Measurements from ENCODE around the gene SUFU. TPM values are rescaled to one million over a fixed set of nuclear protein-coding genes. Genes with fewer than 3 reads are reported as not detected.

The SUFU gene
- total and polyA plus RNA-seq, 2 of the 13 experiments (the other 11 are each of a cell fraction or from before 2014, with no cell fraction given): 2.9 to 5.5 TPM

DNA sequence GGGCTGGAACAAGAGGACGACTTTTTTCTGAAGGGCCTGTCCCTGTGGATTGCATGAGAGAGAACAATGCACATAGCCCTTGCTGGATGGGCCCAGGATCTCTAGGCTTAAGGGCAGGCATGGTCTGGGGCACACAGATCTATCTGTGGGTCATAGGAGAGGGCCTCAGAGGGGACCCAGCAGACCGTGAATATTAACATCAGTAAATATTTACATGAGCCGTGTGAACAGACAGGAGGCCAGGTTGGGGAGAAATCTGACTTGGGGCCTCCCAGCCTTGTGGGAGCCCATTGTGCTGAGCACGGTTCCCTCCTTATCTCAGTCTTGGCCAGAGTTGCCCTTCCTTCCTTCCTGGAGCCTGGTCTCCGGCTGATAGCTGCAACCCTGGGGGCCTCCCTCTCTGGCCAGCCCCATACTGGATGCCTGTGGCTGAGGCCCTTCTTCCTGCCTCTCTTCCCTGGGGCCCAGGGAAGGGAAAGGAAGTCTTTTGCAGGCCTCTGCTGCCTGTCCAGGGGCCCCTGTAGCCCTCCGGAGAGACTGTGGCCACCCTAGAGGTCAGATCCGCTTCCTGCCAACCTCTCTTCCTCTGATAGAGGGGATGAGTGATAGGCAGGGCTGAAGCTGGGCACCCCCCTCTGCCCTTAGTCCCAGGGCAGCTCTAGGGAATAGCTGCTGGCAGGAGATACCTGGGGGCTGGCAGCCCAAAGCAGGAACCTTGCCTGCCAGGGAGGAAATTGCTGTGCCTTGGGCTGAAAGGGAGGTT is 96.0 kb downstream of the SUFU start (continued):
- TF ChIP-seq, protein P1, sequence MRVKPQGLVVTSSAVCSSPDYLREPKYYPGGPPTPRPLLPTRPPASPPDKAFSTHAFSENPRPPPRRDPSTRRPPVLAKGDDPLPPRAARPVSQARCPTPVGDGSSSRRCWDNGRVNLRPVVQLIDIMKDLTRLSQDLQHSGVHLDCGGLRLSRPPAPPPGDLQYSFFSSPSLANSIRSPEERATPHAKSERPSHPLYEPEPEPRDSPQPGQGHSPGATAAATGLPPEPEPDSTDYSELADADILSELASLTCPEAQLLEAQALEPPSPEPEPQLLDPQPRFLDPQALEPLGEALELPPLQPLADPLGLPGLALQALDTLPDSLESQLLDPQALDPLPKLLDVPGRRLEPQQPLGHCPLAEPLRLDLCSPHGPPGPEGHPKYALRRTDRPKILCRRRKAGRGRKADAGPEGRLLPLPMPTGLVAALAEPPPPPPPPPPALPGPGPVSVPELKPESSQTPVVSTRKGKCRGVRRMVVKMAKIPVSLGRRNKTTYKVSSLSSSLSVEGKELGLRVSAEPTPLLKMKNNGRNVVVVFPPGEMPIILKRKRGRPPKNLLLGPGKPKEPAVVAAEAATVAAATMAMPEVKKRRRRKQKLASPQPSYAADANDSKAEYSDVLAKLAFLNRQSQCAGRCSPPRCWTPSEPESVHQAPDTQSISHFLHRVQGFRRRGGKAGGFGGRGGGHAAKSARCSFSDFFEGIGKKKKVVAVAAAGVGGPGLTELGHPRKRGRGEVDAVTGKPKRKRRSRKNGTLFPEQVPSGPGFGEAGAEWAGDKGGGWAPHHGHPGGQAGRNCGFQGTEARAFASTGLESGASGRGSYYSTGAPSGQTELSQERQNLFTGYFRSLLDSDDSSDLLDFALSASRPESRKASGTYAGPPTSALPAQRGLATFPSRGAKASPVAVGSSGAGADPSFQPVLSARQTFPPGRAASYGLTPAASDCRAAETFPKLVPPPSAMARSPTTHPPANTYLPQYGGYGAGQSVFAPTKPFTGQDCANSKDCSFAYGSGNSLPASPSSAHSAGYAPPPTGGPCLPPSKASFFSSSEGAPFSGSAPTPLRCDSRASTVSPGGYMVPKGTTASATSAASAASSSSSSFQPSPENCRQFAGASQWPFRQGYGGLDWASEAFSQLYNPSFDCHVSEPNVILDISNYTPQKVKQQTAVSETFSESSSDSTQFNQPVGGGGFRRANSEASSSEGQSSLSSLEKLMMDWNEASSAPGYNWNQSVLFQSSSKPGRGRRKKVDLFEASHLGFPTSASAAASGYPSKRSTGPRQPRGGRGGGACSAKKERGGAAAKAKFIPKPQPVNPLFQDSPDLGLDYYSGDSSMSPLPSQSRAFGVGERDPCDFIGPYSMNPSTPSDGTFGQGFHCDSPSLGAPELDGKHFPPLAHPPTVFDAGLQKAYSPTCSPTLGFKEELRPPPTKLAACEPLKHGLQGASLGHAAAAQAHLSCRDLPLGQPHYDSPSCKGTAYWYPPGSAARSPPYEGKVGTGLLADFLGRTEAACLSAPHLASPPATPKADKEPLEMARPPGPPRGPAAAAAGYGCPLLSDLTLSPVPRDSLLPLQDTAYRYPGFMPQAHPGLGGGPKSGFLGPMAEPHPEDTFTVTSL (CRISPR knock-in tag; IDR thresholded peaks at IDR 0.05; ENCODE audit: borderline replicate concordance): no peak
- no peak for TF ChIP-seq PHB2 (IDR thresholded peaks at IDR 0.05; ENCODE audit: partially characterized antibody)
- 0 out of 2 replicates have a peak, but pooled peaks have one; percentile 44 for TF ChIP-seq ZBTB7A (CRISPR knock-in tag; IDR thresholded peaks at IDR 0.05)
- no peak for TF ChIP-seq TOPORS (CRISPR knock-in tag; IDR thresholded peaks at IDR 0.05)
- TF ChIP-seq ZNF678 (CRISPR knock-in tag; IDR thresholded peaks at IDR 0.05): no peak
- TF ChIP-seq RBM39 (IDR thresholded peaks at IDR 0.05; ENCODE audit: low read depth, low read length, poor library complexity, severe bottlenecking): no peak
- TF ChIP-seq, protein P2, sequence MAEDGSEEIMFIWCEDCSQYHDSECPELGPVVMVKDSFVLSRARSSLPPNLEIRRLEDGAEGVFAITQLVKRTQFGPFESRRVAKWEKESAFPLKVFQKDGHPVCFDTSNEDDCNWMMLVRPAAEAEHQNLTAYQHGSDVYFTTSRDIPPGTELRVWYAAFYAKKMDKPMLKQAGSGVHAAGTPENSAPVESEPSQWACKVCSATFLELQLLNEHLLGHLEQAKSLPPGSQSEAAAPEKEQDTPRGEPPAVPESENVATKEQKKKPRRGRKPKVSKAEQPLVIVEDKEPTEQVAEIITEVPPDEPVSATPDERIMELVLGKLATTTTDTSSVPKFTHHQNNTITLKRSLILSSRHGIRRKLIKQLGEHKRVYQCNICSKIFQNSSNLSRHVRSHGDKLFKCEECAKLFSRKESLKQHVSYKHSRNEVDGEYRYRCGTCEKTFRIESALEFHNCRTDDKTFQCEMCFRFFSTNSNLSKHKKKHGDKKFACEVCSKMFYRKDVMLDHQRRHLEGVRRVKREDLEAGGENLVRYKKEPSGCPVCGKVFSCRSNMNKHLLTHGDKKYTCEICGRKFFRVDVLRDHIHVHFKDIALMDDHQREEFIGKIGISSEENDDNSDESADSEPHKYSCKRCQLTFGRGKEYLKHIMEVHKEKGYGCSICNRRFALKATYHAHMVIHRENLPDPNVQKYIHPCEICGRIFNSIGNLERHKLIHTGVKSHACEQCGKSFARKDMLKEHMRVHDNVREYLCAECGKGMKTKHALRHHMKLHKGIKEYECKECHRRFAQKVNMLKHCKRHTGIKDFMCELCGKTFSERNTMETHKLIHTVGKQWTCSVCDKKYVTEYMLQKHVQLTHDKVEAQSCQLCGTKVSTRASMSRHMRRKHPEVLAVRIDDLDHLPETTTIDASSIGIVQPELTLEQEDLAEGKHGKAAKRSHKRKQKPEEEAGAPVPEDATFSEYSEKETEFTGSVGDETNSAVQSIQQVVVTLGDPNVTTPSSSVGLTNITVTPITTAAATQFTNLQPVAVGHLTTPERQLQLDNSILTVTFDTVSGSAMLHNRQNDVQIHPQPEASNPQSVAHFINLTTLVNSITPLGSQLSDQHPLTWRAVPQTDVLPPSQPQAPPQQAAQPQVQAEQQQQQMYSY (CRISPR knock-in tag; IDR thresholded peaks at IDR 0.05): peak; percentile 89
- TF ChIP-seq ZNF10 (CRISPR knock-in tag; IDR thresholded peaks at IDR 0.05; ENCODE audit: borderline replicate concordance, low read depth): no peak
- TF ChIP-seq, protein P3, sequence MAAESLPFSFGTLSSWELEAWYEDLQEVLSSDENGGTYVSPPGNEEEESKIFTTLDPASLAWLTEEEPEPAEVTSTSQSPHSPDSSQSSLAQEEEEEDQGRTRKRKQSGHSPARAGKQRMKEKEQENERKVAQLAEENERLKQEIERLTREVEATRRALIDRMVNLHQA (CRISPR knock-in tag; IDR thresholded peaks at IDR 0.05): no peak
- TF ChIP-seq SMAD9 (CRISPR knock-in tag; IDR thresholded peaks at IDR 0.05): no peak
- no peak for TF ChIP-seq ZSCAN22 (CRISPR knock-in tag; IDR thresholded peaks at IDR 0.05)
- TF ChIP-seq ZNF12 (CRISPR knock-in tag; IDR thresholded peaks at IDR 0.05): no peak
- TF ChIP-seq GTF2F1 (IDR thresholded peaks at IDR 0.05; ENCODE audit: low read length): no peak
- peak; percentile 32; the same call in 1 of the 2 replicates for TF ChIP-seq ZNF768 (CRISPR knock-in tag; IDR thresholded peaks at IDR 0.05)
- TF ChIP-seq GZF1 (CRISPR knock-in tag; IDR thresholded peaks at IDR 0.05): no peak
- TF ChIP-seq GTF3A (CRISPR knock-in tag; conservative IDR thresholded peaks at IDR 0.05): no peak
- peak; percentile 81 for TF ChIP-seq SKI (IDR thresholded peaks at IDR 0.05; ENCODE audit: partially characterized antibody)
- TF ChIP-seq HDAC1 (CRISPR knock-in tag; IDR thresholded peaks at IDR 0.05): peak; percentile 51

All from HepG2 (cell line).